ENCODE data around the gene GPR107. TPM values are rescaled to one million over a fixed set of nuclear protein-coding genes. Genes with fewer than 3 reads are reported as not detected.

The GPR107 gene
- total RNA-seq, 1 donor from 2014 or later, result 21.7 TPM

GRCh38 chr9:130053109-130053503 is 600 bp upstream of the GPR107 start:
- intact Hi-C loops (cut with micrococcal nuclease), result loop anchor here (1.0 kb wide), 2 partner anchors 8 to 168 kb away; no protein-coding TSS in a partner anchor

GRCh38 chr9:130054325-130054786 is 650 bp downstream of the GPR107 start:
- intact Hi-C loops (cut with micrococcal nuclease), result no loop called here

DNA sequence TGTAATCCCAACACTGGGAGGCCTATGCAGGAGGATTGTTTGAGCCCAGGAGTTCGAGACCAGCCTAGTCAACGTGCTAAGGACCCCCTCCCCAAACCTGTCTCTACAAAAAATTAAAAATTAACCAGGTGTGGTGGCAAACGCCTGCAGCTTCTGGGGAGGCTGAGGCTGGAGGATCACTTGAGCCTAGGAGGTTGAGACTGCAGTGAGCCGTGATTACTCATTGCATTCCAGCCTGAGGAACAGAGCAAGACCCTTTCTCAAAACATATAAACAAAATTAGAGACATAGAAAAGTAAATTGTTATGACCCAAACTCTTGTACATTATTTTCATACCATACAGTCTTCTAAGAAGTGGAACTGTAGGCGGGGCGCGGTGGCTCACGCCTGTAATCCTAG is 1.1 kb downstream of the GPR107 start:
- intact Hi-C loops (cut with micrococcal nuclease), result no loop called here

GRCh38 chr9:130058154-130058553 is 4.4 kb downstream of the GPR107 start:
- intact Hi-C loops (cut with micrococcal nuclease), result no loop called here

GRCh38 chr9:130058887-130059286 is 5.2 kb downstream of the GPR107 start:
- intact Hi-C loops (cut with micrococcal nuclease), result no loop called here

DNA sequence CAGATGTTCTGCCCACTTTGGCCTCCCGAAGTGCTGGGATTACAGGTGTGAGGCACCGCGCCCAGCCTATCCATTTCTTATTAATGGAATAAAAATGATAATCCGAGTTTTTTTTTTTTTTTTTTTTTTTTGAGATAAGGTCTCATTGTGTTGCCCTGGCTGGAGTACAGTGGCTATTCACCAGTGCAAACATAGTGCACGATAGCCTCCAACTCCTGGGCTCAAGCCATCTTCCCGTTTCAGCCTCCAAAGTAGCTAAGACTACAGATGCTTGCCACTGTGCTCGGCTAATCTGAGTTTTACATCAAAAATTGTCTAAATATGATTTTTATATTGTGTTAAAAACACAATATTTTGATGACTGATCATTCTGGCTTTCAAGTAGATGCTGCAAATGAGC is 6.6 kb downstream of the GPR107 start:
- intact Hi-C loops (cut with micrococcal nuclease), result no loop called here

DNA sequence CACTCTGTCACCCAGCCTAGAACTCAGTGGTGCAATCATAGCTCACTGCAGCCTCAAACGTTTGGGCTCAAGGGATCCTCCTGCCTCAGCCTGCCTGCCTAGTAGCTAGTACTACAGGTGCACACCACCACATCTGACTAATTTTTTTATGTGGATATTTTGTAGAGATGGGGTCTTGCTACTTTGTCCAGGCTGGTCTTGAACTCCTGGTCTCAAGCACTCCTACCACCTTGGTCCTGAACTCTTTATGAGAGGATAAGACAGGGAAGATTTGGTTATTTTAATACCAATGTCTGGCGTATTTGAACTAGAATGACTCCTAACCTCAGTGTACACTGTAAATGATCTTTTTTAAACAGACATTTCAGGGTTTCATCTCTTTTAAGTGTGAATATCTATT is 9.0 kb downstream of the GPR107 start:
- intact Hi-C loops (cut with micrococcal nuclease), result no loop called here

DNA sequence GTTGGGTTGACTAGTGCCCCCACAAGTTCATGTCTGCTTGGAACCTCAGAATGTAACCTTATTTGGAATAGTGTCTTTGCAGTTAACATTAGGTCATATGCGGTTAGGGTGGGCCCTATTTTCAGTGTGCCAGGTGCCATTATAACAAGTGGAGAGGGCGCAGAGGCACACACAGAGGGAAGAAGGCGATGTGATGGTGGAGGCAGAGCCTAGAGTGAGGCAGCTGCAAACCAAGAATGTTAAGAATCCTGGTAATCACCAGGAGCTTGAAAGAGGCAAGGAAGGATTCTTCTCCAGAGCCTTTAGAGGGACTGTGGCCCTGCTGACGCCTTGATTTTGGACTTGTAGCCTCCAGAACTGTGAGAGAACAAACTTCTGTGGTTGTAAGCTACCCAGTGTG is 10.9 kb downstream of the GPR107 start:
- intact Hi-C loops (cut with micrococcal nuclease), result no loop called here

DNA sequence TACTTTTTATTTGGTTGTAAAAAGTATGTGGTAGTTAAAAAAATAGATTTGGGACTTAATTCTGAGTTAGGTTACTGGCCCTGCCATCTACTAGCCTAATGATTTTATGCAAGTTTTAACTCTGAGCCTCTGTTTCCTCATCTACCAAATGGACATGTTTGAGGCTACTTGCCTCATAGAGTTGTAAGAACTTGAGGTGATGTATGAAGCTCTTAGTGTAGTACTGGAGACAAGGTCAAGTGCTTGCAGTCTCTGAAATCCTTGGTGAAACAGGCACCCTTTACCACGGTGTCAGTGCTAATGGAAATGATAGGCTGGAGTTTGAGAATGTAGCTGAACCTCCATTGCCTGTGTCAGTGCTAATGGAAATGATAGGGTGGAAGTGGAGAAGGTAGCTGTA is 15.3 kb downstream of the GPR107 start:
- intact Hi-C loops (cut with micrococcal nuclease), result no loop called here

- intact Hi-C loops (cut with micrococcal nuclease), result no loop called here
Measured at GRCh38 chr9:130072515-130073235, 19.0 kb downstream of the GPR107 start.

DNA sequence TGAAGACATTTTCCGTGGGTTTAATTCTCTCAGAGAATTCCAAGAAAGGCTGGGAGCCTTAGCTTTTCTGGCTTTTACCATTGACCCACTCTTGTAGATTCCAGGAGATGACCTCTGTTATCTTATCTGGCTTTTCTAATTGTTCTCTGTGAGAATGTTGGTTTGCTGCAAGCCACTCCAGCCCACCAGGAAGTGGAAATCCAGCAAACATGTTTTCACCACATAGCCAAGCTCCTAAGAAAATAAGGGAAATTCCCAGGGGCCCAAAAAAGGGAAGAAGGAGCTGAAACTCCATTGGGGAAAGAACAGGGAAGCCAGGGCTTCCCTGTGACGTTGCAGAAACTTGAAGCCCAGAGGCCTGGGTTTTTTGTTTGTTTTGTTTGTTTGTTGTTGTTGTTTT is 19.7 kb downstream of the GPR107 start:
- intact Hi-C loops (cut with micrococcal nuclease), result no loop called here

DNA sequence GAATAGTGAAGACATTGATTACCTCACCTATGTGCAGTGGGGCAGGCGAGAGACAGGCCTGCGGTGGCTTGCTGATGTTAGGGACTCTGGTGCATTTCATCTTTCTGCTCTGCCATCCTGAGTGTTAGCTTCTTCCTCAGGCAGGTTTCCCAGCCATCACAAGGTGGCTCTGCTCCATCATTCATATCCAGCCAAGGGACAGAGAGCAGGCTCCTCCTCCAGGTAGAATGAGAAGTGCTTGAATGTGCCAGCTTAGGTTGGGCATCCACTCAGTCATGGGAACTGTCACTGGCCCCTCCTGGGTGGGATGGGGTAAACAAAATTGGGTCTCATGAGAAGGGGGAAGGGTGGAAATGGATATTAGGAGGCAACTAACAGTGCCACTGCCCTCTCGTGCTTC is 24.8 kb downstream of the GPR107 start:
- intact Hi-C loops (cut with micrococcal nuclease), result no loop called here

DNA sequence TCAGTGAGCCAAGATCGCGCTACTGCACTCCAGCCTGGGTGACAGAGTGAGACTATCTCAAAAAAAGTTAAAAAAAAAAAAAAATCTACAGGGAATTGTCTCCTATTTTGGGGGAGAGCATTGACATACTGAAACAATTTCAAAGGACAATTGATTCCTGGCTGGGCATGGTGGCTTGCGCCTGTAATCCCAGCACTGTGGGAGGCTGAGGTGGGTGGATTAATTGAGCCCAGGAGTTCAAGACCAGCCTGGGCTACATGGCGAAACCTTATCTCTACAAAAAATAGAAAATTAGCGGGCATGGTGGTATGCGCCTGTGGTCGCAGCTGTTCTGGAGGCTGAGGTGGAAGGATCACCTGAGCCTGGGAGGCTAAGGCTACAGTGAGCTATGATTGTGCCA is 30.6 kb downstream of the GPR107 start:
- intact Hi-C loops (cut with micrococcal nuclease), result no loop called here

- intact Hi-C loops (cut with micrococcal nuclease), result no loop called here
Measured at GRCh38 chr9:130088051-130088450, 34.3 kb downstream of the GPR107 start.

GRCh38 chr9:130089141-130089540 is 35.4 kb downstream of the GPR107 start:
- intact Hi-C loops (cut with micrococcal nuclease), result no loop called here

- intact Hi-C loops (cut with micrococcal nuclease), result no loop called here
Measured at GRCh38 chr9:130090915-130091314, 37.2 kb downstream of the GPR107 start.

GRCh38 chr9:130092910-130093309 is 39.2 kb downstream of the GPR107 start:
- intact Hi-C loops (cut with micrococcal nuclease), result no loop called here

DNA sequence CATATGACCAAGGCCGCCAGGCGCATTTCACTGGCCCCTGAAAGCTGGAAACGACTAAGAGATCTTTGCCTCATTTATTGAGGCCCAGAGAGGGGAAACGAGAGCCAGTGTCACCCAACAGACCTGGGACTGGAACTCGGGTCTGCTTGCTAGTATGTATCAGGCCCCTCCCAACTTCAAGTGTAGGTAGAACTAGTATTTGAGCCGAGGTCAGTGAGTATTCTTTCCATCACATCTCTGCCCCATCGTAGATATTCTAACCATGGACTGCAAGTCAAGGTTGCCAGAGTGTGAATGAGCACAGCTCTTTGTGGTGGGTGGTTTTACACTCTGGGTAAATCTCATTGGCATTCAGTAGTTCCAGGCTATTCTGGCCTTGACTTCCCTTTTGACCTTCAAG is 42.2 kb downstream of the GPR107 start:
- intact Hi-C loops (cut with micrococcal nuclease), result no loop called here

GRCh38 chr9:130100681-130101080 is 47.0 kb downstream of the GPR107 start:
- intact Hi-C loops (cut with micrococcal nuclease), result no loop called here

DNA sequence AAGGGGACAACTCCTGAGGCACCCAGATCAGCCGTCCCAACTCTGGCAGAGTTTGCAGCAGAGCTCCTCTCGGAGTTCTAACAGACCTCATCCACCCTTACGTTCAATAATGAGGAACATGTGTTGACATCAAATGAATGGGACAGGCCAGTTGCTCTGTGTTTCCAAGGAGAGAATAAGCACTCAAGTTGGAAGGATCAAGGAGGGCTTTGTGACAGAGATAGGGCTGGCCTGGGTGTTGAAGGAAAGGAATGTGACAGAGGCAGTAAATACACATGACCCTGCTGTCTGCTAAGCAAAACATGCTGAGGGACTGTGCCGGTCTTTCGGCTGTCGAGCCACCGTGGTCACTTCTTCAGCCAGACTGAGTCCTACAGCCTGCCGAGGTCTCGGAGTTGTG is 48.2 kb downstream of the GPR107 start:
- intact Hi-C loops (cut with micrococcal nuclease), result no loop called here

DNA sequence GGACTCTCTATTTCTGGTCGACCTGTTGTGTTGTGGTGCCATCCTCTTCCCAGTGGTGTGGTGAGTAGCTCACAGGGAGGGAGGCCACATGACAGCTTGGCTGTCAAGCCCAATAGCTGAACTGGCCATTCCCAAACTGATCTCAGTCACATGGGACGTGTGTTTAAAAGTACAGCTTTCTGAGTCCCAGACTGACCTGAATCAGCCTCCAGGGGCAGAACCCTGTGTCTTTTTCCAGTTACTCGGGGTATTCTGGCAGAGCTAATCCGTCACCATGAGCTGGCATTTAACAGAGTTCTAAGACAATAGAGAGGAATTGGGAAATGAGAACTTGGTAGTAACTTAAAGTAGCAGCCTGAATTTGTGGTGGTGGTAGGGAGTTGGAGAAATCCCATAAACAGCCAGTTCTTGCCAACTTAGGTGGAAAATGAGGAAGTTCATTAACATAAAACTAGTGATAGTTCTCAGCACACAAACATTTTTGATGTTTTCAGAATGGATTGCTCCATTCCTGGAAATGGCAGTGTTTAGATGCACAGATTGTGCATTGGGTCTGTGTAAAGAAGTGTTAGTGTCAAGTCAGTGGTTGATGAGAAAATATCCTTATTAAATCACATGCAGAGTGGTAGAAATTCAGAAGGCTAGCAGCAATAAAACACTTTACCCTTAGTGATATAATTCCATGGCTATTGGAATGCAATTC is 50.9 kb downstream of the GPR107 start:
- intact Hi-C loops (cut with micrococcal nuclease), result loop anchor here (5.0 kb wide), 1 partner anchor 238 kb away; no protein-coding TSS in a partner anchor

- intact Hi-C loops (cut with micrococcal nuclease), result loop anchor here (1.0 to 5.0 kb wide), 2 partner anchors 129 to 235 kb away; no protein-coding TSS in a partner anchor
Measured at GRCh38 chr9:130106860-130107233, 53.1 kb downstream of the GPR107 start.
